ENCODE data around the gene KDM4F.

KDM4F gene

DNA sequence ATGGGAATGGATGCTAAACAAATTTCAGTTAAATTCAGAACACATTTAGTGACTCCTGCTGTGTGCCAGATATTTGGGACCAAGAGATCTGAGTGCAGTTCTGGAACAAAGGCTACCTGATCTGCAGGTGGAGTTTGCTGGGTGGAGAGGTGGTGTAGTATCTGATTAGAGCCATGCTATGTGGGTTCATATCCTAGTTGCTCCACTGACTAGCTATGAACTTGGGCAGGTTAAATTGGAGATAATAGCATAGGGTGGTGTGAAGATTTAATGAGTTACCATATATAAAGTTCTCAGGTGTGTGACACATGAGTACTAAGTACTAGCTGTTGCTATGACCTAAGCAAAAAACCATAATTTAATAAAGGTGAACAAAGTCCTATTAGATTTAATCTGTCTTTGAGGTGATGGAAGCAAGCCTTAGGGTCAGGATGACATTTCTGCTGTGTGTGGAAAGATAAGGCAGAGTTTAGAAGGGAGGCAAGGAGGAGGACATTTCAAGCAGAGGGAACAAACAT, 42.5 kb downstream of the KDM4F start:
- FAIRE-seq (no peak), DNase-seq (ENCODE audit: insufficient read length, low spot score) (no peak)
- TF ChIP-seq, protein P1, sequence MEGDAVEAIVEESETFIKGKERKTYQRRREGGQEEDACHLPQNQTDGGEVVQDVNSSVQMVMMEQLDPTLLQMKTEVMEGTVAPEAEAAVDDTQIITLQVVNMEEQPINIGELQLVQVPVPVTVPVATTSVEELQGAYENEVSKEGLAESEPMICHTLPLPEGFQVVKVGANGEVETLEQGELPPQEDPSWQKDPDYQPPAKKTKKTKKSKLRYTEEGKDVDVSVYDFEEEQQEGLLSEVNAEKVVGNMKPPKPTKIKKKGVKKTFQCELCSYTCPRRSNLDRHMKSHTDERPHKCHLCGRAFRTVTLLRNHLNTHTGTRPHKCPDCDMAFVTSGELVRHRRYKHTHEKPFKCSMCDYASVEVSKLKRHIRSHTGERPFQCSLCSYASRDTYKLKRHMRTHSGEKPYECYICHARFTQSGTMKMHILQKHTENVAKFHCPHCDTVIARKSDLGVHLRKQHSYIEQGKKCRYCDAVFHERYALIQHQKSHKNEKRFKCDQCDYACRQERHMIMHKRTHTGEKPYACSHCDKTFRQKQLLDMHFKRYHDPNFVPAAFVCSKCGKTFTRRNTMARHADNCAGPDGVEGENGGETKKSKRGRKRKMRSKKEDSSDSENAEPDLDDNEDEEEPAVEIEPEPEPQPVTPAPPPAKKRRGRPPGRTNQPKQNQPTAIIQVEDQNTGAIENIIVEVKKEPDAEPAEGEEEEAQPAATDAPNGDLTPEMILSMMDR (IDR thresholded peaks at IDR 0.05; ENCODE audit: insufficient read depth, missing control alignments) = no peak

DNA sequence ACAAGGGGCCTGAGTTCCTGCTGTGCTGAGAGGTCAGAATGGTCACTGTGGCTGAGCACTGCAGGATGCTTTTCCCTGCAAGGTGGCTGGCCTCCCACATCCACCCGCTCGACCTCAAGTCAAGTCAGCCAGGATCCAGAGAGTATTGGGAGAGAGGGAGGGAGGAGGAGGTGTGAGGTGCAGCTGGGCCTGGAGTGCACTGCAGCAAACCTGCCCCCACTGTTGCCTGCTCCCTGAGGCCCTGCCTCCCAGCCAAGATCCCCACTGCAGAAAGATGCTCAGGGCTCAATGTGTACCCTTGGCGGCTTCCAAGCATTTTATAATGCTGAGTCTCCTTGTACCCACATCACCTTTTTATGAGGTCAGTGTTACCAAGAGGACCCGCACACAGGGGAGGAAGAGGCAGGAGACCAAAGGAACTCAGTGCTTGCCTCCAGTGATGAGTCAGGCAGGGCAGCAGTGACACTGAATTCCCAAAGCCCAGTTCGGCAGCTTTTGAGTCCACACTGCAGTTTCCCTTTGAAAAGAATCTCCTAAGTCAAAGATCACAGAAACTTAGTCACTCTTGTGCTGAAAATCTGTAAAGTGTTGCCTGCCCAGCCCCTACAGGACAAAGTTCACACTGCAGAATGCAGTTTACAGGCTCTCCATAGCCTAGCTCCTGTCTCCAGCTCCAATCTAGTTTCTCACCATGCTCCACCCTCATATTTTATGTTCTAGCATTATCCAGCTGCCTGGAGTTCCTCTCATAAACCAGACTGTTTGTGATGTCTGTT, 43.5 kb downstream of the KDM4F start:
- TF ChIP-seq, protein P1 (IDR thresholded peaks at IDR 0.05; ENCODE audit: insufficient read depth, missing control alignments) = peak; percentile 5
- no peak for FAIRE-seq
- no peak for DNase-seq (ENCODE audit: insufficient read length, low spot score)

DNA sequence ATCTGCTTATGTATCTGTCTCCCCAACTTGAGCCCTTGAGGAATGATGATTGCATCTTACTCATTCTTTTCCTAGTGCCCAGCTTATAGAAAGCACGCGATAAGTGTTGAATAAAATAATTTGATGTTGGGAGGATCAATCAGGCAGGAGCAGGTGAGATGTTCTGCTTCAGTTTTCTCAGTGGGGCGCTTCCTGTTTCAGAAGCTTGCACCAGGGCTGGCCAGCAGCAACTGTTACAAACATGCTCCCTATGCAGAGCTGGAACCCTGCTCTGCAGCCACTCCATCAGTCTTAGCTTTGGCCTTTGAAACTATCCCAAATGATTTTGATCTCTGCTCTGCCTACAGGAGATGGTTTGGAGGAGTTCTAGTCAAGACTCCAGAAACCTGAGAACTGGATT, 44.3 kb downstream of the KDM4F start:
- DNase-seq (ENCODE audit: insufficient read length, low spot score) = no peak
- no peak for FAIRE-seq
- TF ChIP-seq, protein P1 (IDR thresholded peaks at IDR 0.05; ENCODE audit: insufficient read depth, missing control alignments) = no peak

DNA sequence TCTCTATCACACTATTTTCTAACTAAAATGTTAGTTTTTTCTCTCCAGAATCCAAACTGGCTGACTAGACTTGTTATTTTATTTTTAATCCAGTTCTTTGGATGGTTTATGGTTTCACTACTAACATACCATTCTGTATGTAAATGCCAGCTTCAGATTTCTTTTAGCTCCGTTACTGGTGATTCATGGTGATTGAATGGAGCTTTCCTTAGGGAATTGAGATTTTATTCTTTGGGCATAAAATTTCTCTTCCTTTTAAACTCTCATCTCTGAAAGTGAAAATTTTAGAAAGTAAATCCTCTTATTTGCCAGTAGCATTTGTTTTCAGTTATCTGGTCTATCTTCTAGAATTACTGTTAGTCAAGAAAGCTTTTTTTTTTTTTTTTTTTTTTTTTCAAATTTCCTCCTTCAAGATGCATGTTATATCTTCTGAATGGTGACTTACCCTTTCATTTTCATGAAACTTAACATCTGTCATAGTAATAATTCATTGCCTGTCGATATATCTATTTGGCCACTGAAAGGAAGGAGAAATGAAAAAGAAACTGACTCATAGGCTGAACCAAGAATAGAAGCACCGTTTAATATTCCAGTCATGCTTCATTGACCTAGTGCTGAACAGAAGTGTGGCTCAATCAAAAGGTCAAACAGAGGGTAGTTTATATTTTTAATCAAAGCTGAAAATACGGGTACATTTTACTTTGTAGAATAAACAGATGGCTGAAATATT, 46.8 kb downstream of the KDM4F start:
- TF ChIP-seq, protein P1 (IDR thresholded peaks at IDR 0.05; ENCODE audit: insufficient read depth, missing control alignments) = no peak
- FAIRE-seq (no peak), DNase-seq (ENCODE audit: insufficient read length, low spot score) (no peak)

DNA sequence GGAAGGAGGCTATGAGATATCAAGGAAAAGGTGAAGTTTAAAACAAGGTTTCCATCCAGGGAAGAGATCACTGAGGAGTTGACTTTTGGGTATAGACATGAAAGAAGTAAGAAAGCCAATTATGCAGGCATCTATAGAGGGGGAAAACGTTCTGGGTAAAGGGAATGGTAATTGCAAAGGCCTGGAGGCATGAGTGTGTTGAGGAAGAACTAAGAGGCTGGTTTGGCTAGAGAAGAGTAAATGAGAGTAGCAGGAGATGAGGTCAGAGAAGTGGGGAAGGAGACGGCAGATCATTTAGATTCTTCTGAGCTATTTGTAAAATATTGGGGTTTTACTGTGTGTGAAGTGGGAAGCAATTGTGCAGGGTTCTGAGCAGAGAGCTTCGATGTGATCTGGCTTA, 48.0 kb downstream of the KDM4F start:
- TF ChIP-seq, protein P1 (IDR thresholded peaks at IDR 0.05; ENCODE audit: insufficient read depth, missing control alignments) = no peak
- FAIRE-seq (no peak), DNase-seq (ENCODE audit: insufficient read length, low spot score) (no peak)

DNA sequence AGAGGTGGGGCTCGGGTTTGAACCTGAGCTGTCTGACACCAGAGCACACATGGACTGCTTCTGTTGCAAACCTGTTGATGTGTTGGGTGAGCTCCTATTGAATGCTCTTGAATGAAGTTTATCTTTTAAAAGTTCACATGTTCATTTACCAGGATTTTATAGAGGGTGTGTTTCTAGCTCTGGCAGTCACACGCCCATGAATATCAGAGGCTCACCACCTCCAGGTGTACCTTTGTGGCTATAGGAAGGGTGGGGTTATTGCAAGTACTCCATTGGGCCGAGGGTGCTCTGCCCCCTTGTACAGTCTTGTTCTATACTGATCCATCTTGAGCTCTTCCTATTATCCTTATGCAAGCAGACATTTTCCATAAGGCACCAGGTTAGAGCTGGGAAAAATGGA, 49.6 kb downstream of the KDM4F start:
- FAIRE-seq (no peak), DNase-seq (ENCODE audit: insufficient read length, low spot score) (no peak)
- TF ChIP-seq, protein P1 (IDR thresholded peaks at IDR 0.05; ENCODE audit: insufficient read depth, missing control alignments) = no peak

Data from D721Med (cell line).